Fibroblast of skin of left biceps (primary cell): ENCODE data around the gene MTO1.
A peak's percentile ranks its signal among the peaks of the same experiment; 100 is the strongest.
"Not testable (repeated sequence)": the region's sequence is repeated elsewhere in the genome, so short reads cannot be mapped to it uniquely, and the experiment has no call there.

Experiments used
- DNase-seq, 2 experiments: peaks; one replicate each; pipeline ENCODE4 v3.0.0-alpha.2; 2013; ENCODE audit warnings: low read depth in 2 of 2

The MTO1 gene

DNA sequence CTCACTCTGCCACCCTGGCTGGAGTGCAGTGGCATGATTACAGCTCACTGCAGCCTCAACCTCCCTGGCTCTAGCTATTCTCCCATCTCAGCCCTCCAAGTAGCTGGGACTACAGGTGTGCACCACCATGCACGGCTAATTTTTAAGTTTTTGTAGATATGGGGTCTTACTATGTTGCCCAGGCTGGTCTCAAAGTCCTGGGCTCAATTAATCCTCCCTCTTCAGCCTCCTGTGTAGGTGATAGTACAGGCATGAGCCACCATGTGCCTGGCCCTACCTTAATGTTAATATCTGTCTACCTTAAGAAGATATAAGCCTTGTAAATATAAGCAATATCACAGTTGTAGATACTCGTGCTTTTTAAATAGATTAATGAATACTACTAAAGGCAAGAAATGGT lies 42.6 kb downstream of the MTO1 start:
- no peak for DNase-seq

- no peak for DNase-seq
Measured at GRCh38 chr6:73505142-73505541, 43.6 kb downstream of the MTO1 start.

GRCh38 chr6:73505705-73506104 lies 44.2 kb downstream of the MTO1 start:
- DNase-seq: not testable (repeated sequence)

DNA sequence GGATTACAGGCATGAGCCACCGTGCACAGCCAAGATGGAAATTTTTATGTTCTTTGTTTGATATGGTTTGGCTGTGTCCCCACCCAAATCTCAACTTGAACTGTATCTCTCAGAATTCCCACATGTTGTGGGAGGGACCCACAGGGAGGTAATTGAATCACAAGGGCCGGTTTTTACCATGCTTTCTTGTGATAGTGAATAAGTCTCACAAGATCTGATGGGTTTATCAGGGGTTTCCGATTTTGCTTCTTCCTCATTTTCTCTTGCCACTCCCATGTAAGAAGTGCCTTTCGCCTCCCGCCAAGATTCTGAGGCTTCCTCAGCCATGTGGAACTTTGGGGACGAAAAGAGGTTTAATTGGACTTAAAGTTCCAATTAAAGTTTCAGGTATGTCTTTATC lies 44.7 kb downstream of the MTO1 start:
- DNase-seq: no peak

DNA sequence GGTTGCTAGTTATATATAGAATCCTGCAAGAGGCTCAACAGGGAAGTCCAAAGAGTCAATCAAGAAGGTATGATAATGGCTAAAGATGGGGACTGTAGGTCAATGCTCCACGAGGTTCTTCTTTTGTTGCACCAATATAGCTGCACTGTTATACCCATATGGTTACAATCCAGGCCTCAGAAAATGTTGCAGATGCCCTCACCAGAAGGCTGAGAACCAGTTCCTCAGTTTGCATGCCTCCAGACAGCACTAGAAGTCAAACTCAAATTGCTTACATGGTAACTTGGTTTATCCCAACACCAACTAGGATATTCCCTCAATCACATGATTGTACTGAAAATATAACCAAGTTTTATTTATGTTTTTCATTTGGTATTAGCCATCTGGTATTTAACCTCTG lies 47.2 kb downstream of the MTO1 start:
- DNase-seq: no peak

DNA sequence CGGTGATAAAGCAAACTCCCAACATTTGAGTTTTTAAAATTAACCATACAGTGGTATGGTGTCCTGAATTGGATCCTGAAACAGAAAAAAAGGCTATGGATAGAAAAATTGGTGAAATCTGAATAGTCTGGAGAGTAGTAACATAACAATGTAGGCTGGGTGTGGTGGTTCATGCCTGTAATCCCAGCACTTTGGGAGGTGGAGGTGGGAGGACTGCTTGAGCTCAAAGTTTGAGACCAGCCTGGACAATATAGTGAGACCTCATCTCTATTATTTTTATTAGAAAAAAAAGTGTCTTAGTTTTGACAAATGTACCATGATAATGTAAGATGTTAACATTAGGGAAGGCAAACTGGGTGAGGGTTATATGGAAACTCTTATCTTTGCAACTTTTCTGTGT lies 48.3 kb downstream of the MTO1 start:
- DNase-seq: no peak

DNA sequence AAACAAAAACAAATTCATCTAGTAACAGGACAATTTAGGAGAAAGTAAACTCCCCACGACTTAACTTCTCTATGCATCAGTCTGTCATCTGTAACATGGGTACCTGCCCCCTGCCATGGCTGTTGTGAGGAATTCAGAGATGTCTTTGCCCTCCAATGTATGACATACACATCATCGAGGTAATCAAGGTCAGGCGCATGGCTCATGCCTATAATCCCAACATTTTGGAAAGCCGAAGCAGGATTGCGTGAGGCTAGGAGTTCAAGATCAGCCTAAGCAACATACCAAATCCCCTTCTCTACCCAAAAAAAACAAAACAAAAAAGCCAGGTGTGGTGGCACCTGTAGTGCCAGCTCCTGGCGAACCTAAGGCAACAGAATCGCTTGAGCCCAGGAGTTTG lies 50.3 kb downstream of the MTO1 start:
- DNase-seq: no peak

- DNase-seq: no peak
Measured at GRCh38 chr6:73513496-73513854, 51.9 kb downstream of the MTO1 start.

GRCh38 chr6:73514746-73515110 lies 53.2 kb downstream of the MTO1 start:
- DNase-seq: no peak

GRCh38 chr6:73515204-73515655 lies 53.7 kb downstream of the MTO1 start:
- DNase-seq: no peak

GRCh38 chr6:73516514-73517489 lies 55.3 kb downstream of the MTO1 start:
- no peak for DNase-seq

DNA sequence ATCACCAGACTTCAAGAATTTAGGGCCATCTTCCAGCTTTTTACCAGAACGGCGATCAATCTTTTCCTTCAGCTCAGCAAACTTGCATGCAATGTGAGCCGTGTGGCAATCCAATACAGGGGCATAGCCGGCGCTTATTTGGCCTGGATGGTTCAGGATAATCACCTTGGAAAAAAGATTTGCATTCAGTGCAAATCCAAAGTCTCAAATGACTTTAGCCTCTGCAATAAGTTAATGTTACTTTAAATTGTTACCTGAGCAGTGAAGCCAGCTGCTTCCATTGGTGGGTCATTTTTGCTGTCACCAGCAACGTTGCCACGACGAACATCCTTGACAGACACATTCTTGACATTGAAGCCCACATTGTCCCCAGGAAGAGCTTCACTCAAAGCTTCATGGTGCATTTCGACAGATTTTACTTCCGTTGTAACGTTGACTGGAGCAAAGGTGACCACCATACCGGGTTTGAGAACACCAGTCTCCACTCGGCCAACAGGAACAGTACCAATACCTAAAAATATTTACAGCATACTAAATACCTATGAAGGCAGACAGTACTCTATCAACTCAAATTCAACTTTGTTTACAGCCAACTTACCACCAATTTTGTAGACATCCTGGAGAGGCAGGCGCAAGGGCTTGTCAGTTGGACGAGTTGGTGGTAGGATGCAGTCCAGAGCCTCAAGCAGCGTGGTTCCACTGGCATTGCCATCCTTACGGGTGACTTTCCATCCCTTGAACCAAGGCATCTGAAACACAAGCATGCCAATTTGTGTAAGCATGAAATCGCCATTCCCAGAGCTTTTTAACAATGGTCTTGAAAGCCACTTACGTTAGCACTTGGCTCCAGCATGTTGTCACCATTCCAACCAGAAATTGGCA lies 56.8 kb downstream of the MTO1 start:
- DNase-seq: not testable (repeated sequence)

DNA sequence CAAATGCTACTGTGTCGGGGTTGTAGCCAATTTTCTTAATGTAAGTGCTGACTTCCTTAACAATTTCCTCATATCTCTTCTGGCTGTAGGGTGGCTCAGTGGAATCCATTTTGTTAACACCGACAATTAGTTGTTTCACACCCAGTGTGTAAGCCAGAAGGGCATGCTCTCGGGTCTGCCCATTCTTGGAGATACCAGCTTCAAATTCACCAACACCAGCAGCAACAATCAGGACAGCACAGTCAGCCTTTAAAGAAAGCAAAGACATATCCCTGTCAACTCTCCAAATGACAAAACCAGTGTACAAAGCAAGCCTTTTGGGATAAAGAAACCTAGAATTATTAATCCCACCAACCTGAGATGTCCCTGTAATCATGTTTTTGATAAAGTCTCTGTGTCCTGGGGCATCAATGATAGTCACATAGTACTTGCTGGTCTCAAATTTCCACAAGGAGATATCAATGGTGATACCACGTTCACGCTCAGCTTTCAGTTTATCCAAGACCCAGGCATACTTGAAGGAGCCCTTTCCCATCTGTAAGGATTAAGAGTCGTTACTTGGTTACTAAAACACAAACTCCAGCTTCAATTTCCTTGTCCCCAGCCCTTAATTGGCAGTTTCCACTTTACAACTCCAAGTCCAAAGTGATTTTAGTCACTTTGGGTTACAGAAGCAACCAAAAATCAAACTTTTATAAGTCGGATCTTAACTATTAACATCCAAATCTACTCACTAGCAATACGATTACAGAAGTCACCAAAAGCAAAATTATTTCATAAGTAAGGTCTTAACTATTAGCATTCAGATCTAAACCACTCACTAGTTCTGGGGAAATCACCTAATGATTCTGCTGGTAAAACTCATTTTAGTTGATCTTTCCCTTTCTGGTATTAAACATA lies 57.7 kb downstream of the MTO1 start:
- DNase-seq: not testable (repeated sequence)

DNA sequence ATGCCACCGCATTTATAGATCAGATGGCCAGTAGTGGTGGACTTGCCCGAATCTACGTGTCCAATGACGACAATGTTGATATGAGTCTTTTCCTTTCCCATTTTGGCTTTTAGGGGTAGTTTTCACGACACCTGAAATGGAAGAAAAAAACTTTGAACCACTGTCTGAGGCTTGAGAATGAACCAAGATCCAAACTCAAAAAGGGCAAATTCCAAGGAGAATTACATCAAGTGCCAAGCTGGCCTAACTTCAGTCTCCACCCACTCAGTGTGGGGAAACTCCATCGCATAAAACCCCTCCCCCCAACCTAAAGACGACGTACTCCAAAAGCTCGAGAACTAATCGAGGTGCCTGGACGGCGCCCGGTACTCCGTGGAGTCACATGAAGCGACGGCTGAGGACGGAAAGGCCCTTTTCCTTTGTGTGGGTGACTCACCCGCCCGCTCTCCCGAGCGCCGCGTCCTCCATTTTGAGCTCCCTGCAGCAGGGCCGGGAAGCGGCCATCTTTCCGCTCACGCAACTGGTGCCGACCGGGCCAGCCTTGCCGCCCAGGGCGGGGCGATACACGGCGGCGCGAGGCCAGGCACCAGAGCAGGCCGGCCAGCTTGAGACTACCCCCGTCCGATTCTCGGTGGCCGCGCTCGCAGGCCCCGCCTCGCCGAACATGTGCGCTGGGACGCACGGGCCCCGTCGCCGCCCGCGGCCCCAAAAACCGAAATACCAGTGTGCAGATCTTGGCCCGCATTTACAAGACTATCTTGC lies 58.6 kb downstream of the MTO1 start:
- no peak for DNase-seq

GRCh38 chr6:73520688-73521350 lies 59.3 kb downstream of the MTO1 start, which contains the start of gene EEF1A1:
Gene EEF1A1 (minus strand): TSS chr6:73521032. CDS start chr6:73520026, 1,006 bp downstream.
- peak; percentile 100 for DNase-seq

DNA sequence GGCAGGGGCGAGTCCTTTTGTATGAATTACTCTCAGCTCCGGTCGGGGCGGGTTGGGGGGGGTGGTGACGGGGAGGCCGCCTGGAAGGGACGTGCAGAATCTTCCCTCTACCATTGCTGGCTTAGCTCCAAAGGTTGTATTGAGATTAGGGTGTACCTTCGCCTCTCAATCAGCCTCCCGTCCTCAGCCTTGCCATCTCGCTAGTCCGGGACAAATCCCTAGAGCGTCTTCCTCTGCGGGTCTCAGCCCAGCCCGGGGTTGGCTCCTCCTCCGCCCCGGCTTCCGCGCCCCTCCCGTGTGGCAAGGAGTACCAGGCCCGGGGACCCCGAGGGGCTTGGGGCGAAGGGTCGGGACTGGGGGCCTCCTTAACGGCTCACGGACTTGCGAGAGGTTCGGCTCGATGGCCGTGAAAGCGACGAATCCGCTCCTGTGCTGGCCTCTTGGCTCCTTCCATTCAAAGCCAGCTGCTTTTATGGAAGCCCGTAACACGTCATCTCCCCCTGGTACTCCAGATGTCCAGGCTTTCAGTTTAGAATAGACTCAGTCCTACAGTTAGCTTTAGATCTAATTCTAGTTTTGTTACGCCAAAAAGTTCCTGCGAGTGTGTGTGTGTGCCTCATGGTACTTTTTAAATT lies 59.9 kb downstream of the MTO1 start:
- DNase-seq: peak in 1 of 2 experiments; percentile 60

DNA sequence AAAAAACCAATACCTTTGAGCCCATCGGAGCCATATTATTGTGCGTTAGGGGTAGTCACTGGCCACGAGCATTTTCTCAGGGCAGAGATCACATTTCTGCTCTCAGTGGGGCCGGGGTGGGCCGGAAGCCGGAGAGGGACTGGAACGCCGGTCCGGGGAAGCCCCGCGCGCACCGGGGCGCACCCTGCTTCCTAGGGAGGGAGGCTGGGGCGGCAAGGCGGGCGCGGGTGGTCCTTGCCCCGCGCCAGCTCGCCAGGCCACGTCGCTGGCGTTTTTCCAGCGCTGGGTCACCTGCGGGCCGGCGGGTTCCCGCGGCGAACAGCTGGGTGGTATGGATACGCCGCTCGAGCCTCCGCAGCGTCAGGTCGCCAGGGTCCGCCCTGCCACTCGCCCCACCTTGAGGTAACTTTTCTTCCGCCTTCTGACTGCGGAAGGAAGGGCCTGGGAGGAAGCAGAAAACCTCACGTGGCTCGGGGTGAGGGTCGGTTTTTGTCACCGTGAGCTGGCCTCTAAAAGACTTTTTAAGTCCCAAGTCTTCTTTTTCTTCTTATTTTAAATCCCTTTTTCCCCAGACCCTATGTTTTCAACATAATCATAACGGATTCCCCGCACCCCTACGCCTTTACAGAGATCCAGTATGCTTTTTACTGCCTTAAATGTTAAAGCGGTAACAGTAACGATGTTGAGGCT lies 62.0 kb downstream of the MTO1 start:
- no peak for DNase-seq

- DNase-seq: no peak
Measured at GRCh38 chr6:73525546-73526330, 64.2 kb downstream of the MTO1 start.
